HG02623 (cell line): Measurements from ENCODE around the gene SLC9A7.
A peak's percentile ranks its signal among the peaks of the same experiment; 100 is the strongest.

ENCODE experiments used
- ATAC-seq: cut with Tn5 transposase; IDR thresholded peaks from one replicate; pipeline ENCODE4 v1.9.1; 2021; ENCODE audit warnings: moderate library complexity; ENCODE audit not compliant: unreplicated experiment

Gene SLC9A7

DNA sequence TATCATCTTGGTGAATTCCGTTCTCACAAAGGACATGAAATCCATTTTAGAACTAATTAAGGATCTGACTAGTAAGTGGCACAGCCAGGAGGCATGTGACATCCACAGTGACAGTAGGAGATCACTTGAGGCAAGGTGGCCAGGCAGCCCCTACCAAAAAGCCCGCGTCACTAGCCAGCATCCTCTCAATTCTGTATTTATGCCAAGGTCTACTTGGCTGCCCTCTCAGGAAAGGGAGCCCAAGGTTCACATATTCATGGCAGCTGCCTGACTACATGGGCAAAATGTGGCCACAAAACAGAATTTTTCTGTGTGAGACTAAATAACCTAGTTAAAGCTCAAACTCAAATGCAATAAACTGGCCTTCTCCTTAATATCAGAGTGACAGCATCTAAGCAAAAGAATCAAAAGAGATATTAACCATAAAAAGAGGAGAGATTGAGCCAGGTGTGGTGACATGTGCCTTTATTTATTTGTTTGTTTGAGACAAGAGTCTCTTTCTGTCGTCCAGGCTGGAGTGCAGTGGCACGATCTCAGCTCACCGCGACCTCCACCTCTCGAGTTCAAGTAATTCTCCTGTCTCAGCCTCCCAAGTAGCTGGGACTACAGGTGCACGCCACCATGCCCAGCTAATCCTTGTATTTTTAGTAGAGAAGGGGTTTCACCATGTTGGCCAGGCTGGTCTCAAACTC, 51.5 kb downstream of the SLC9A7 start:
- ATAC-seq, result no peak

- peak; percentile 93 for ATAC-seq
Measured at GRCh38 chrX:46704767-46705386, 54.0 kb downstream of the SLC9A7 start.

- ATAC-seq, result no peak
Measured at GRCh38 chrX:46703980-46704379, 54.9 kb downstream of the SLC9A7 start.

- no peak for ATAC-seq
Measured at GRCh38 chrX:46698691-46699090, 60.2 kb downstream of the SLC9A7 start.

DNA sequence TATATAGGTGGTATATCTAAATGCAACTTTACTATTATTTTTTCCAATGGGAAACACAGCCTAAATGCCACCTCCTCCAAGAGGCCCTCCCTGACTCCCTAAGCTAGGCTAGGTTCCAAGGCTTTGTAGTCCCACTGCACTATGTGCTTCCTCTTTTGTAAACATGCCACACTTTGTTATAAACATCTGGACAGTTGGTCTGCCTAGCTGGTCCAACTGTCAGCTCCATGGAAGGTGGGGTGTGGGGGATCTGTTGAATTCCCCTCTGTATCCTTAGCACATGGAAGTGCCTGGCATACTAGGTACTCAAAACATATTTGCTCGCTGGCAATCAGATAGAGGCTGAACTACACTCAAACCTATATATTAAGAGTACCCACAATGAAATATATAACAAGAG, 63.4 kb downstream of the SLC9A7 start:
- no peak for ATAC-seq

DNA sequence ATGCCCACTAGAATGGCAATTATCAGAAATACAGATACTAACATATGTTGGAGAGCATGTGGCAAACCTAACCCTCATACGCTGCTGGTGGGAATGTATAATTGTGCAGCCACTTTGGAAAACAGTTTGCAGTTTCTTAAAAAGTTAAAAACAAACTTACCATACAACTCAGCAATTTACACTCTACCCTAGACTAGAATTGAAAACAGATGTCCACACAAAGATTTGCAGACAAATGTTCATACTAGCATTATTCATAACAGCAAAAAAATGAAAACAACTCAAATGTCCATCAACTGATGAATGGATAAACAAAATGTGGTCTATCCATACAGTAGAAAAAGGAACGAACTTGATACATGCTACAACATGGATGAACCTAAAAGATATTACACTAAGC, 64.4 kb downstream of the SLC9A7 start:
- ATAC-seq, result no peak

GRCh38 chrX:46693149-46693548, 65.8 kb downstream of the SLC9A7 start:
- no peak for ATAC-seq

- ATAC-seq, result no peak
Measured at GRCh38 chrX:46690818-46691217, 68.1 kb downstream of the SLC9A7 start.

- ATAC-seq, result no peak
Measured at GRCh38 chrX:46687619-46688018, 71.3 kb downstream of the SLC9A7 start.

DNA sequence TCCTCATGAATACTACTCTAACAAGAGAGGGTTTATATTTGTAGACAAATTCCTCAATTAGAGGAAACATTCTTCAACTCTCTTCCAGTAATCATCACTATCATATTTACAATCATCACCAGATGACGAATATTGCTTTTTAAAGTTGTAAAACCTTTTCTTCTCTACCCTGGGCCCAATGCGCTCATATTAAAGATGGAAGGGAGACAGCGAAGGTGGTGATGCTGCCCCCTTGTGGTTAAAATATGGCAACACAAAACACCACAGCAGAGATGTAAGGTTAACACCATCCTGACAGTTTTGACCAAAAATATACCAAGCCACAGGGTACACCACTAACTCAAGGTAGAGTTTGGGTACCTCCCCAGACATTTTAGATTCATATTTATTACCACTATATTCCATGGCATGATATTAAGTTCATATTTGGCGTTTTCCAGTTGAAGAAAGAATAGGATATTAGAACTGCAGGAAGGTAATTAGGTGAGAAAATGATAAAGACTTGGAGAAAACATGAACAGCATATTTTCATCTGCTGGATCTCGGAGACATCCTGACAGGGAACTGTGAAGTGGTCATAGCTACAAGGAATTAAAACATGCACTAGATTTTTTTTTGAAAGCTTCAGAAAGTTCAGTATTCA, 72.8 kb downstream of the SLC9A7 start:
- no peak for ATAC-seq

DNA sequence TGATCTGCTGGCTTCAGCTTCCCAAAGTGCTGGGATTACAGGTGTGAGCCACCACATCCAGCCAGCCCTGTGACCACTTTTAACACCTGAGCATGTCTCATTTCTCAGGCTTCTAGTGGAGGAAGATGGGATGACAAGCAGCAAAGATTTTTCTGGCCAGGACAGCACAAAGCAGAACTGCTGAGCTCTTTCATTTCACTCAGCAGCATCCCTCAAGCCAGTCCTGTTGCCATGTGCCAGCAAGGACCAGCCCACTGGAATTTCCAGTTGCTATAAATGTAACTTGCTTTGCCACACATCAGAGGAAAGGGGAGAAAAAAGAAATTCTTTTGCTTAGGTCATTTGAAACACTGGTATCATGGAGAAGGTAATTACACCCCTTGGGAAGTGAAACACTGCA, 75.9 kb downstream of the SLC9A7 start:
- no peak for ATAC-seq

- ATAC-seq, result no peak
Measured at GRCh38 chrX:46681849-46682248, 77.1 kb downstream of the SLC9A7 start.

GRCh38 chrX:46678232-46678631, 80.7 kb downstream of the SLC9A7 start:
- no peak for ATAC-seq

DNA sequence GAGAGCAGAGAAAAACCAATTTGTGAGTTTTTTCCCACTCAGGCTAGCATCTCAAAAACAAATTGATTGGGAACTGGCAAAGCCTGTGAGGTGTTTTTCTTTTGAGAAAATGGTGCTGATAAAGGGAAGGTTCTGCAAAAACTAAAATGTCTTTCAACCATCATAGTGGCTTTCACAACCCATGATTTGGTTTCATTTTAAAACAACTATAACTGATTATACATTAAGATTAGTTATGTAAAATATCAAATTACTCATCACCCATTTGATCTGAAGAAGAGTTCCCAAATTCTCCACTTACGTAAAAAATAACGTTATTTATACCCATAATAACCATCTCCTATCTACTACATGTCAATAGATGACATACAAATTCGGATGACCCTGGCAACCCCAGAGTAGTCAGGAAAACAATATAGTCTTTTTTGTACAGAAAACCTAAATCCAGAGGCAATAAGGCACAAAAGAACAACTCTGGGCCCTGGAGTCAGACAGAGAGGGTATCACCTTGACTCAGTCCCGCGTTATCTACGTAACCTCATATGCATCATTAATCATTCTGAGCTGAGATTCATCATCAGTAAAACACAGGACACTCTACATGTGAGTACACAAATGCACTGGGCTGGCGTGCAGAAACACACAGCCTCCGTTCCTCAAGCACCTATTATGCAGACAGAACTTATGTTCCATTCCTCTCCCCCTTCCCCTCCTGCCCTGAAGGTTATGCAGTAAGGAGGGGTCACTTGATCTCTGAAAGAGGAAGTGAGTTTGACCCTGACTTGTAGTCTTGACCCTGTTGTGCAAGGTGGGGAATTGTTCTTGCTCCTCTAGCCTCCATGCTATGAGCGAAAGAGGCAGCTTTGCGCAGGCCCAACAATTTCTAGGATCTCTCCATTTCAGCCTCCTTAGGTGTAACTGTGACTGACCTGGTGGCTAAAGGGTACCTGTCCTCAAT, 82.2 kb downstream of the SLC9A7 start:
- no peak for ATAC-seq

DNA sequence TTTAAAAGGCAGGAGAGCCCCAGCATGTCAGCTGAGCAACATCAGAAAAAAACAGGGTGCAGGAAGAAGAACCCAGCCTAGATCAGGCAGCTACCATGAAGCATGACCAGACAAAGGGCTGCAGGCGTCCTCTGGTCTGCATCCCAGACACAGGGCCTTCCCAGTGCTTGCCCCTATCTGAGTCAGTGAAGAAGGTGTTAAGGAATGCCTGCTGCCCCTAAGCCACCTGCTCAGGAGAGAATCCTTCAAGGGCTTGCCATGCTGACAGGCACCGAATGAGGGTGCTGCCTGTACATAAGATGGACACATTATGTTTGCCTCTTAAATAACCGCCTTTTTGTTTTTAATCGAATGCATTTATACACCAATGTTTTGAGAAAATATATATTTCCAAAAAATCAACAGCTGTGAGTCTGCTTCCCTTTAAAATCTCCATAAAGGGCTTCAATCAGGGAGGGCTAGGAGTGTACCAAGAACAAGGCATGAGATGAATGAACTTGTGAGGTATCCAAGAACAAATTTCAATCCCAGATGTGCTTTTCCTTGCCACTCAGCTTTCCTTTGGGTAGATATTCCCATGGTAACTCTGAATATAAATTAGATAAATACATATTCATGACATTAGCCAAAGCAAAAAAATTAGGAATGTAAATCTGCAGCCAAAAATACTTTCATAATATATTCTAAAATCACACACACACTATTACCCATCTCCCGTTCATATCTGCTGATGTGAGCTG, 85.1 kb downstream of the SLC9A7 start:
- no peak for ATAC-seq

GRCh38 chrX:46670316-46670715, 88.6 kb downstream of the SLC9A7 start:
- no peak for ATAC-seq

- ATAC-seq, result no peak
Measured at GRCh38 chrX:46666831-46667230, 92.1 kb downstream of the SLC9A7 start.

- ATAC-seq, result no peak
Measured at GRCh38 chrX:46665232-46666152, 93.4 kb downstream of the SLC9A7 start.

DNA sequence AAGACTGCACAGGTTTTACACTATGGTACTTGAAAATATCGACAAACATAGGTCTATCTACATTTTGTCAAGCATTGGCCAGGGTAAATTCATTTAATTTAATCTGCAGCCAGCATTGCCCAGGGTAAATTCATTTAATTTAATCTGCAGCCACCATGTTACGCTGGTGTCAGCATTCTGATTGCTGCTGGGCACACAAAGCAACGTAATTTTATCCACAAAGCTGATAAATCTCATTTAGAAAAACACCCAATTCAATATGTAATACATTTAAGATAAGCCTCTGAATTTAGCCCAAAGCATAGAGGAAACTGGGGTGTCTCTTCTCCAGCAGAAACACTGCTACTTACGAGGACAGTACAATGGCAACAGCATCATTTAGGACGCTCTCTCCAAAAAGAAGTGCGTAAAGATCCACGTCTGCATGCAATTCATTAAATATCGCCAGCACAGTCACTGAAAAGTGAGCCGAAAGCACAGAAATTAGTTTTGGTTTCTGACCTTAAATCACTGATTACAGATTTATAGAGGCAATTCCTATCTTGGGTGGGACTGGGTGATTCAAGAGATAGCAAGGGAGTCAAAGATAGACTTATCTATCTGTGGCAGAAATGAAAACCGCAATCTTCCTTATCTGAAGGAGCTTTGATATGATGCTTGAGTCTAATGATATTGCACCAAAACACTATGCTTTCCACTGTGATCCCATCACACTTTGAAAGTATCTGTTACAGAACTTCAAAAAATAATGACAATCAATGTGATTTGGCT, 96.5 kb downstream of the SLC9A7 start:
- ATAC-seq, result no peak
